ENCODE results near the gene LASP1NB.

Gene LASP1NB

GRCh38 chr17:38969281-38969680, 43.9 kb downstream of the LASP1NB start:
- POLR2A ChIA-PET, result no interaction called here
- Histone ChIP-seq H3F3A (replicated peaks; ENCODE audit: insufficient read depth) (peaks cover 7% of the 10 kb centered on the region), H3K79me2 (ENCODE audit: insufficient read depth) (no peaks in the 10 kb centered on the region), H3K27ac (ENCODE audit: low read depth in 2 of 2, low read length in 1 of 2) (no peak overlapping the region), H3K4me3 (ENCODE audit: low read depth in 2 of 2, low read length in 1 of 2) (no peak overlapping the region), H3K27me3 (ENCODE audit: insufficient read depth) (no peaks in the 10 kb centered on the region), H4K20me1 (ENCODE audit: insufficient read depth) (no peaks in the 10 kb centered on the region), H3K36me3 (replicated peaks in 1 of 2; ENCODE audit: control insufficient read depth in 1 of 2, insufficient read depth in 2 of 2, low read length in 1 of 2) (no peaks in the 10 kb centered on the region), H2AFZ (ENCODE audit: low read depth) (no peak overlapping the region), H3K9me3 (no peaks in the 10 kb centered on the region), H3K4me2 (no peak overlapping the region), H3K9ac (no peak overlapping the region), H3K9me2 (no peaks in the 10 kb centered on the region), H3K4me1 (ENCODE audit: control insufficient read depth in 1 of 2, insufficient read depth in 2 of 2, low read depth in 1 of 2, low read length in 1 of 2) (no peaks in the 10 kb centered on the region)
- CTCF ChIA-PET, result interaction anchor here (2.1 kb wide), 1 partner anchor 14 kb away, joined by 7 read pairs; no protein-coding TSS in a partner anchor
- no peak for DNase-seq
- WGBS (ENCODE audit: low lambda C conversion rate), result 86% methylated on average over 4 of the region's 4 CpGs
- TF ChIP-seq YY1 (IDR thresholded peaks at IDR 0.05; ENCODE audit: low read depth) (no peak), RAD21 (IDR thresholded peaks at IDR 0.05; ENCODE audit: low read length) (no peak), TCF12 (IDR thresholded peaks at IDR 0.05) (no peak), MXI1 (IDR thresholded peaks at IDR 0.05; ENCODE audit: low read depth, low read length) (no peak), EZH2phosphoT487 (IDR thresholded peaks at IDR 0.05; ENCODE audit: borderline replicate concordance, low read depth) (no peak)

- no peaks in the 10 kb centered on the region for H3K36me3 ChIP-seq (replicated peaks in 1 of 2; ENCODE audit: control insufficient read depth in 1 of 2, insufficient read depth in 2 of 2, low read length in 1 of 2)
- no peak overlapping the region for H3K9ac ChIP-seq
- ChIA-PET CTCF (no interaction called here), POLR2A (no interaction called here)
- H3F3A ChIP-seq (replicated peaks; ENCODE audit: insufficient read depth), result peaks cover 7% of the 10 kb centered on the region
- no peaks in the 10 kb centered on the region for H3K4me1 ChIP-seq (ENCODE audit: control insufficient read depth in 1 of 2, insufficient read depth in 2 of 2, low read depth in 1 of 2, low read length in 1 of 2)
- no peaks in the 10 kb centered on the region for H4K20me1 ChIP-seq (ENCODE audit: insufficient read depth)
- no peaks in the 10 kb centered on the region for H3K9me3 ChIP-seq
- H2AFZ ChIP-seq (ENCODE audit: low read depth), result no peak overlapping the region
- no peaks in the 10 kb centered on the region for H3K27me3 ChIP-seq (ENCODE audit: insufficient read depth)
- H3K9me2 ChIP-seq, result no peaks in the 10 kb centered on the region
- 83% methylated on average over 4 of the region's 4 CpGs for WGBS (ENCODE audit: low lambda C conversion rate)
- H3K4me3 ChIP-seq (ENCODE audit: low read depth in 2 of 2, low read length in 1 of 2), result no peak overlapping the region
- no peak overlapping the region for H3K27ac ChIP-seq (ENCODE audit: low read depth in 2 of 2, low read length in 1 of 2)
- DNase-seq, result no peak
- no peaks in the 10 kb centered on the region for H3K79me2 ChIP-seq (ENCODE audit: insufficient read depth)
- no peak overlapping the region for H3K4me2 ChIP-seq
- TF ChIP-seq CTCF (IDR thresholded peaks at IDR 0.05) (no peak), ELF1 (IDR thresholded peaks at IDR 0.05) (no peak), MEF2A (IDR thresholded peaks at IDR 0.05; ENCODE audit: borderline replicate concordance, low read depth) (no peak), RCOR1 (IDR thresholded peaks at IDR 0.05; ENCODE audit: low read length) (no peak)
These were observed 44.7 kb downstream of the LASP1NB start for GRCh38 chr17:38970128-38970527.

GRCh38 chr17:38970804-38971203, 45.4 kb downstream of the LASP1NB start:
- 86% methylated on average over 5 of the region's 5 CpGs for WGBS (ENCODE audit: low lambda C conversion rate)
- DNase-seq, result no peak
- no peaks in the 10 kb centered on the region for H3K79me2 ChIP-seq (ENCODE audit: insufficient read depth)
- ChIA-PET CTCF (interaction anchor here (1.1 kb wide), 1 partner anchor 12 kb away, joined by 3 read pairs; no protein-coding TSS in a partner anchor), POLR2A (no interaction called here)
- no peak overlapping the region for H3K4me3 ChIP-seq (ENCODE audit: low read depth in 2 of 2, low read length in 1 of 2)
- H4K20me1 ChIP-seq (ENCODE audit: insufficient read depth), result no peaks in the 10 kb centered on the region
- no peak overlapping the region for H3K9ac ChIP-seq
- H3K4me1 ChIP-seq (ENCODE audit: control insufficient read depth in 1 of 2, insufficient read depth in 2 of 2, low read depth in 1 of 2, low read length in 1 of 2), result no peaks in the 10 kb centered on the region
- no peaks in the 10 kb centered on the region for H3K27me3 ChIP-seq (ENCODE audit: insufficient read depth)
- no peak overlapping the region for H2AFZ ChIP-seq (ENCODE audit: low read depth)
- no peak overlapping the region for H3K27ac ChIP-seq (ENCODE audit: low read depth in 2 of 2, low read length in 1 of 2)
- peaks cover 4% of the 10 kb centered on the region for H3F3A ChIP-seq (replicated peaks; ENCODE audit: insufficient read depth)
- no peaks in the 10 kb centered on the region for H3K36me3 ChIP-seq (replicated peaks in 1 of 2; ENCODE audit: control insufficient read depth in 1 of 2, insufficient read depth in 2 of 2, low read length in 1 of 2)
- no peaks in the 10 kb centered on the region for H3K9me3 ChIP-seq
- no peak overlapping the region for H3K4me2 ChIP-seq
- H3K9me2 ChIP-seq, result no peaks in the 10 kb centered on the region
- TF ChIP-seq TCF12 (IDR thresholded peaks at IDR 0.05), result no peak
- no peak for TF ChIP-seq ZBTB33 (IDR thresholded peaks at IDR 0.05; ENCODE audit: borderline replicate concordance, low read depth)
- TF ChIP-seq POLR2AphosphoS5 (IDR thresholded peaks at IDR 0.05; ENCODE audit: low read depth, low read length), result no peak
- TF ChIP-seq MEF2A (IDR thresholded peaks at IDR 0.05; ENCODE audit: borderline replicate concordance, low read depth), result no peak
- TF ChIP-seq RFX5 (IDR thresholded peaks at IDR 0.05; ENCODE audit: low read length), result no peak
- TF ChIP-seq EP300 (IDR thresholded peaks at IDR 0.05; ENCODE audit: borderline replicate concordance in 1 of 2, low read depth in 1 of 2, low read length in 1 of 2), result no peak
- TF ChIP-seq NRF1 (IDR thresholded peaks at IDR 0.05; ENCODE audit: low read depth, low read length), result no peak
- TF ChIP-seq RAD21 (IDR thresholded peaks at IDR 0.05; ENCODE audit: low read length), result no peak
- no peak for TF ChIP-seq IRF3 (IDR thresholded peaks at IDR 0.05; ENCODE audit: low read depth, low read length)
- TF ChIP-seq SMC3 (IDR thresholded peaks at IDR 0.05; ENCODE audit: low read depth, low read length), result no peak
- TF ChIP-seq TEAD4 (IDR thresholded peaks at IDR 0.05; ENCODE audit: borderline replicate concordance, insufficient read depth), result no peak
- TF ChIP-seq SIN3A (IDR thresholded peaks at IDR 0.05; ENCODE audit: borderline replicate concordance, low read depth, low read length), result no peak

Data from SK-N-SH (cell line).